SK-N-SH (cell line): ENCODE measurements around the gene PARD3B.

ENCODE experiments used
- CTCF ChIP-seq: fragments of 200-600 bp; sonication (generic); IDR thresholded peaks from 2 replicates; pipeline ENCODE4 v1.6.1; 2017; ENCODE audit warnings: antibody characterized with exemption, mild to moderate bottlenecking, moderate library complexity
- EP300 ChIP-seq, 2 experiments: IDR thresholded peaks; 2 replicates each; pipeline versions ENCODE4 v1.4.0 to v1.6.1; 2012; ENCODE audit warnings: borderline replicate concordance in 1 of 2, low read depth in 1 of 2, low read length in 1 of 2
- MAX ChIP-seq: IDR thresholded peaks from 2 replicates; pipeline ENCODE4 v1.4.0; 2012; ENCODE audit warnings: low read depth
- MXI1 ChIP-seq: IDR thresholded peaks from 2 replicates; pipeline ENCODE4 v1.6.1; 2012; ENCODE audit warnings: mild to moderate bottlenecking, low read depth, low read length, improper control_type of control experiment
- POLR2AphosphoS5 ChIP-seq: IDR thresholded peaks from 2 replicates; pipeline ENCODE4 v1.6.1; 2012; ENCODE audit warnings: low read depth, low read length
- RCOR1 ChIP-seq: fragments of 150-350 bp; IDR thresholded peaks from 2 replicates; pipeline ENCODE4 v1.6.1; 2017; ENCODE audit warnings: antibody characterized with exemption, low read length
- SIN3A ChIP-seq: IDR thresholded peaks from 2 replicates; pipeline ENCODE4 v1.6.1; 2012; ENCODE audit warnings: low read depth, mild to moderate bottlenecking, low read length, moderate library complexity, borderline replicate concordance
- USF2 ChIP-seq: fragments of 150-350 bp; IDR thresholded peaks from 2 replicates; pipeline ENCODE4 v1.6.1; 2017; ENCODE audit warnings: antibody characterized with exemption, low read length, low read depth, borderline replicate concordance

- TF ChIP-seq USF2 (no peak), RCOR1 (no peak), EP300 (IDR thresholded peaks at IDR 0.05; ENCODE audit: borderline replicate concordance in 1 of 2, low read depth in 1 of 2, low read length in 1 of 2) (no peak), CTCF (no peak), POLR2AphosphoS5 (no peak), MAX (no peak), MXI1 (no peak), SIN3A (no peak)
Observed at GRCh38 chr2:204732019-204732418, 186.7 kb downstream of the PARD3B start.
